ENCODE measurements around the gene FUZ.

The FUZ gene

DNA sequence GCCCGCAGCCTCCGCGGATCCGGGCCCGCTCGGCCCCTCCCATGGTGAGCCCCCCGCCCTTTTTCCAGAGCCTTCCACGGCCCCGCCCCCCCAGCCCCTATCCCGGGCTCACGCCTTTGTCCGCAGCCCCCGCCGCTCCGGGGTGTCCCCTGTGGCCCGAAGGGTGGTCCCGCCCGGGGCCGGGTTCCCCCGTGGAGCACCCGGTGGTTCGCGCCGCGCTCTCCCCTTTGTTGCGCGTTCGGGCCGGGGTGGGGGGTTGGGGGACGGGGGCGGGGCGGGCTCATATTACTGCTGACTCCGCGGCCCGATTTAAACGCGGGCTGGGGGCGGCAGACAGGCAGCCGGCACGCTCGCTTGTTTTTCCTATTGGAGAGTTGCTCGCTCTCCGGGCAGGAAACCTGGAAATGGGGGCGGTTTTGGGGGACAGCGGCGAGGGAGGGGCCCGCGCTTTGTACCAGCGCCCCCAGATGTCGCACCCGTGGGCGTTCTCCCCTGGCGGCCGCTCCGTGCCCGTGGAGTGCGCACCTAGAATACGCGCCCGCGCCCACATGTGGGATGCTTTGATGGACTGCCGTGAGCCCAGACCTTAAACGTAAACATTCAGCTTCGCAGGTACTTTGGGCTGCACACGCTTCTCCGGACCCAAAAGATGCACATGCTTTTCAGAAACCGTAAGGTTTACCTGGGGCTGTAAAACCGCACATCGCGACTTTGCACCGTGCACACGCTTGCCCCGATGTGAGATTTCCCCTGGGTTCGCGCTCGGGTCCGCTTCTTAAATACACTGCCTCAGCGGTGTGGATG lies 38.6 kb upstream of the FUZ start:
- DNase-seq (ENCODE audit: low read depth) = no peak

DNA sequence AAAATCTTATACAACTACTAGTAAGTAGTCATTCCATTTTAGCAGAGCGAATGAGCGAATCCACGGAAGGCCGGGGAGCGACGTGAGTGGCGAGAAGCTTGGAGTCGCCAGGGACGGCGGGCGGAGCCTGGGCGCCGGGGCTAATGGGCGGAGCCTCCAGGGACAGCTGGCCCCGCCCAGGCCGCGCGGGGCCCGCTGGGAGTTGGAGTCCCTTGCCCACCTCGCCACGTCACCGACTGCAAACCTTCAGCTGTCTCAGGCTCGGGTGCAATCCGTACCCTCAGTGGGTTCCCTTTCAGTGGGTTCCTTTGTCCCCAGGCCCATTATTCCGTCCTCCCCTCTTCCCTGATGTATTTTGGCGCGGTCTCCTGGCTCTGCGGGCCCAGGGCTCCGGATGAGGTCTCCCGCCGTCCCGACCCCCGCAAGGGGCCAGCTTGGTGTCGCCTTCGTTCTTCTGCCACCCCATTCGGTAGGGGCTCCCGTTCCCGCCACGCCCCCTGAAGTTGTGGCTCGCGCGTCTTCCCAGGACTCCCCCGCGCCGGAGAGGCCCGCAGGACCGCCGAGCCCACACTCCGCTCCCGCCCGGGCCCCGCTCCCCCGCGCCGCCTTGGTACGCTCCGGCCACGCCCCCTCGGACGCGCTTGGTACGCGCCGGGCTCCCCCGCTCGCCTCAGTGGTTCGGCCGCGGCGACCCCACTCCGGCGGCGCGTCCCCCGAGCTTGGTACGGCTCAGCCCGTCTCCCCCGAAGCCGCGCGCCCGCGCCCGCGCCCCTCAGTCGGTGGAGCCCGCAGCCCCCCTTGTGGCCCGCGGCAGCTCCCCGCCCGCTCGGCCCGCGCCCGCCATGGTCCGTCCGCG lies 37.6 kb upstream of the FUZ start, which contains the start of gene PTOV1:
PTOV1 (plus strand) TSS at position 673 of the 856 bp plus-strand sequence.
- peak; percentile 69 for DNase-seq (ENCODE audit: low read depth)

DNA sequence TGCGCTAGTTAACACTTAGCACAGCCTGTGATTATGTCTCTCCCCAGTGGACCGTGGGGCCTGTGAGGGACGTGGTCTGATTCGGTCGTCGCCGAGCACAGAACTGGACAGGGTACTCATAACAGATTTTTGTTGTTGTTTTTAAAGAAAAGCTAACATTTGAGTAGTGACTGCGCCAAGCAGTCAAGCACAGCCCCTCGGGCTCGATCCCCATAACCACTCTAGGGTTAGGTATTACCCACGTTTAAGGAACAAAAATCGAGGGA lies 37.1 kb upstream of the FUZ start:
- DNase-seq (ENCODE audit: low read depth) = no peak

DNA sequence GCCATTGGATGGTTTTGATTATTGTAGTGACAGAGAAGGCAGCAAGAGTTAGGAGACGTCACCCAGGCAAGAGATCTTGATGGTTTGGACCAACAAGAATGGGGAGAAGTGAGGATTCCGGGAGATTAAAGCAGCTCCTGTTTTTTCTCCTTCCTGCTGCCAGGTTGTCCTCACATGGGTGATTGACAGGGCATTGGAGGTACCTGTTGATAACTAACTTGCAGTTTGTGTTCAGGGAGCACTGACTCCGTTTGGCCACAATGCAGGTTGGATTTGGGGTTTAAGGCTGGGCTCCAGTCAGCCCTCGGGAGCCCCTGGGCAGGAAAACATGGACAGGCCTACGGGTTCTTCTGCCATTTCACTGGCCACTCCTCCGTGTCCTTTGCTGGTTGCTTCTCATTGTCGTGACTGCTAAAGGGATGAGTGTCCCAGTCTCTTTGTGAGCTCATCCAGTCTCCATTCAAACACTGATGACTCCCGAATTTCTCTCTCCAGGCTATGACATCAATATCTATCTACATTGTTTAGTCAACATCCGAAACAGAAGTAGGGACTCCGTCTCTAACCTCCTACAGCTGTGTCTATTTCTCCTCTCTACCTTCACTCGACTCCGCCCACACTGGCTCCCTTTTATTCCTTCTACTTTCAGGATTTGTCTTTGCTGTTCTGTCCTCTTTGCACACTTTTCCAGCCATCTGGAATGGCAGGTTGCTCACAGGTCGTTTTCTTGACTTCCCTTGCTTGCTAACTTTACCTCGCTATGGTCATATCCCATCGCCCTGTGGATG lies 36.5 kb upstream of the FUZ start:
- DNase-seq (ENCODE audit: low read depth) = no peak

DNA sequence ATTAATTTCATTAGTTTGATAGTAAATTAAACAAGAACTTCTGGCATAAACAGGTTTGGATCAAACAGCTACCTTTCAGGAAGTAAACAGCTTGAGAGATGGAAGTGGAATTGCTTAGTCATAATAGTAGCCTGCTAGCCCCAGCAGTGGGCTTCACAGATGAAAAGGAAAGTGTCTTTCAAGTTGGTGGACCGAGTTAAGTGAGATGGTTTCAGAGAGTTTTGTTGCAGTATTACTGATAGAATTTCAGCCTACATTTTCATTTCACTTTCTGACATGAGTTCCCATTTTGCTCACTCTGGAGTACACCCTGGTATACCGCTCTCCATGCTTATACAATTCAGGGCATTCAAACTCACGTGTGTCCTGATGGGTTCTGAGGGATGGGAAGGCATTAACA lies 35.8 kb upstream of the FUZ start:
- no peak for DNase-seq (ENCODE audit: low read depth)

DNA sequence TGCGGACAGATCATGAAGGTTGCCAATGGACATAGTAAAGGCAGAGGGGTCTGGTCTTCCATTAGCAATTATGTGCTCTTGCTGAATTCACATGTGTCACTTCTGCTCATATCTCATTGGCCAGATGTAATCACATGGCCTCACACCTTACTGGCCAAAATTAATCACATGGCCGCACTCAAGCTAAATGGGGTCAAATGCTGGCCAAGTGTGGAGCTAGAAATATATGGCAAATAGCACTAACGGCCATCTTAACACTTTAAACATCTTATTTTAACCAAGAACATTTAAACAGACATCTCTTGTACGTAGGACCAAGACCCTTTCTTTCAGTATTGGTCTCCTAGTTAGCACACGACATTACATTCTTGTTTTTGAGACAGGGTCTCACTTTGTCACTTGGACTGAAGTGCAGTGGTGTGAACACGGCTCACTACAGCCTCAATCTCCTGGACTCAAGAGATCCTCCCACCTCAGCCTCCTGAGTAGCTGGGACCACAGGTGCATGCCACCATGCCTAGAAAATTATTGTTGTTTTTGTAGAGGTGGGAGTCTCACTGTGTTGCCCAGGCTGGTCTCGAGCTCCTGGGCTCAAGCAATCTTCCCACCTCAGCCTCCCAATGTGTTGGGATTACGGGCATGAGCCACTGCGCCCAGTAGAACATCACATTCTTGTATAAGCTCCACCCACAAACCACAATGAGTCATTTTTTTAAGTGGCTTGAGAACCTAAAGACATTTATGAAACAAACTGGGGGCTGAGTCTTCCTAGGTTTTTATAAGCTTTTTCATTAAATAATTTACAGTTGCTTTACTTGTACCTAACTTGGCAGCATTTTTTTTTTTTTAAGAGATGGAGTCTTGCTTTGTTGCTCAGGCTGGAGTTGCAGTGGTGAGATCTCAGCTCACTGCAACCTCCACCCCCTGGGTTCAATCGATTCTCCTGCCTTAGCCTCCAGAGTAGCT lies 34.9 kb upstream of the FUZ start:
- no peak for DNase-seq (ENCODE audit: low read depth)

DNA sequence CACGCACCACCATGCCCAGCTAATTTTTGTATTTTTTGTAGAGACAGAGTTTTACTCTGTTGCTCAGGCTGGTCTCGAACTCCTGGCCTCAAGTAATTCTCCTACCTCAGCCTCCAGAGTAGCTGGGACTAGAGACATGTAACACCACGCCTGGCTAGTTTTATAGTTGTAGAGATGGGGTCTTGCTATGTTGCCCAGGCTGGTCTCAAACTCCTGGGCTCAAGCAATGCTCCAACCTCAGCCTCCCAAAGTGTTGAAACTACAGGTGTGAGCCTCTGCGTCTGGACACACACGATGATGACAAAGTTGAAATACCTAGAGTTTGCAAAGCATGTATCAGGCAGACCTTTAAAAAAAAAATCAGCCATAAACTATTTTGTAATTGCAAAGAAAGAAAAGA lies 33.3 kb upstream of the FUZ start:
- DNase-seq (ENCODE audit: low read depth) = no peak

DNA sequence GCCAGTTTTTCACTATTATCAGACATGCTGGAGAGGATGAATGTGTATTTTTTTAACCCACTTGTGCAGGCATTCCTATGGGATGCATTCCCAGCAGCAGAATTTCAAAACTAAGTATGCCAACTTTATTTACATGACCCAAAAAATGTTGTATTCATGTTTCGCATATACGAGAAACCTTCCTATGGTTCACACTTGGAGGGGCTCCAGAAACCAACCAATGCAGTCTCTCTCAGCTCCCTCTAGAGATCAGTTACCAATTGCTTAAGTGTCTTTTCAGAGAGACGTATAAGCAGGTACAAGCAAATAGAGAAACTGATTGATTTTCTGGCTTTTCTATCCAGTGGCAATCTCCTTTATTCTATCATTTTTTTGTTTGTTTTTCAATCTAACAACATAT lies 32.3 kb upstream of the FUZ start:
- no peak for DNase-seq (ENCODE audit: low read depth)

DNA sequence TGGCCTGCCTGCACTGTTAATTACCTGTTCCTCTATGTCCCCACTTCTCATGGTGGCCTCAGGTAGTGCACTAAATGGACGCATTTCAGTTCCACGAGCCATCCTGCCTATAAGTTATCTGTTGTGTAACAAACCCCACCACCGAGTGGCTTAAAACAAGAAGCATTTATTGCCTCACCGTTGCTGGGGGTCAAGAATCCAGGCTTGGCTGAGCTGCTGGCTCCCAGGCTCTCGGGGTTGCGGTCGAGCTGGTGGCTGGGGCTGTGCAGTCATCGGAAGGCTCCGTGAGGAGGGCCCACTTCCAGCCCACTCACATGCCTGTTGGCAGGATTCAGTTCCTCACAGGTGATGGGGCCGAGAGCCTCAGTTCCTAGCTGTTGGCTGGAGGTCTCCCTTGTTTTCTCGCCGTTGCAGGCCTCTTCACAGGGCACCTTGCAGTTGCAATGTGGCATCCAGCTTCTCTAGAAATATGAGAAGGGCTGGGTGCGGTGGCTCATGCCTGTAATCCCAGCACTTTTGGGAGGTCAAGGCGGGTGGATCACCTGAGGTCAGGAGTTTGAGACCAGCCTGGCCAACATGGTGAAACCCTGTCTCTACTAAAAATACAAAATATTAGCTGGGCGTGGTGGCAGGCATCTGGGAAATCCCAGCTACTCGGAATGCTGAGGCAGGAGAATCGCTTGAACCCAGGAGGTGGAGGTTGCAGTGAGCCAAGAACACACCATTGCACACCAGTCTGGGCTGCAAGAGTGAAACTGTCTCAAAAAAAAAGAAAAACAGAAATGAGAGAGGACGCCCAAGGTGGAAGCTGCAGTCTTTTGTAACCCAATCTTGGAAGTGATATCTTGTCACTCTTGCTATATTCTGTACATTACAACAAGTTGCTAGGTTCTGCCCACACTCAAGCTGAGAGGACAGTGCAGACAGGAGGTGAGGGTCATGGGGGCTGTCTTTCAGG lies 31.3 kb upstream of the FUZ start:
- no peak for DNase-seq (ENCODE audit: low read depth)

DNA sequence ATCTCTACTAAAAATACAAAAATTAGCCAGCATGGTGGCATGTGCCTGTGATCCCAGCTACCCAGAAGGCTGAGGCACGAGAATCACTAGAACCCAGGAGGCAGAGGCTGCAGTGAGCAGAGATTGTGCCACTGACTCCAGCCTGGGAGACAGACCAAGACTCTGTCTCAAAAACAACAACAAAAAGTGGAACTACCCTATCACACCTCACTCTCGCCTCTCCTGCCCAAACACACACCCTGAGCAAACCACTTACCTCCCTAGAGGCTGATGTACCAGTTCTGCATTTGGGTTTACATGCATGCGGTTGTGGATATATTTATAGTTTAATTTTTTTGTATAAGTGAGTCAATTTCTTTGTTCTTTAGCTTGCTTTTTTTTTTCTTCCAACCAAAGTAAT lies 30.2 kb upstream of the FUZ start:
- DNase-seq (ENCODE audit: low read depth) = no peak

DNA sequence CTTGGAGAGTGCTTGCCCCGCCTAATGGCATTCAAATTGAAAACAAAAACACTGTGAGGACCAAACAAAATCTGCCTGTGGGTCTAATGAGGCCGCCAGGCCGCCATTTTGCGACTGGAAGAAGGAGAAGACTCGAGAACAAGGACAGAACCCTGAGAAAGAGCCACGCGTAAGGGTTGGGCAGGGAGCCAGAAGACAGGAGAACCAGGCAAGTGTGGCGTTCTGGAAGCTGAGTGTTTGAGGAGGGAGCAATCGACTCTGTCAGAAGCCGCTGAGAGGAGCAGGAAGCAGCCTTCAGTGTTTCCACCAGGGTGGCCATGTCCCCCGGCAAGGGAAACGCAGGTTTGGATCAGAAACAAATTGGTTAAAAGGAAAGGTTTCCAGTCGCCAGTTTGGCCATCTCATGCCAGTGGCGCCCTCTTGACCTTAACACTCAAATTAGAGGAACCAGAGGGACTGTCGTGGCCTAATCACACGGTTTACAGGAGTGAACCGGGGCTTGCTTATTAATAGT lies 27.7 kb upstream of the FUZ start:
- no peak for DNase-seq (ENCODE audit: low read depth)

DNA sequence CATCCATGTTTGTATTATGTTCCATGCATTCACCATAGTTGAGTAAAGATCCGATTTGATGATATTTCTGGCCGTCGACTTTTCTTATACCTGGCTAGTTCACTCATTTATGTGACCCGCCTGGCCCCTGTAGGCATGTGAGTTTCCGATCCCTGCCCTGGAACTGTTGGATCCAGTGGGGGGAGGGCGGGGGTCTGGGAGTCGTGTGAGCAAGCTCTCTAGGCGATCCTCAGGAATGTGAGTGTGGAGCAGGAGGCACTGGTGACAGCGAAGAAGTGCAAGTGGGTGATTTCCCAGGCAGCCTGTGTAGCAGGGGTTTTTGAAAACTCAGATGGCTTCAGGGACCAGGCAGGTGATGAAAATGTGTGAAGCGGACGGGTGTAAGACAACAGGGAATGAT lies 27.2 kb upstream of the FUZ start:
- no peak for DNase-seq (ENCODE audit: low read depth)

DNA sequence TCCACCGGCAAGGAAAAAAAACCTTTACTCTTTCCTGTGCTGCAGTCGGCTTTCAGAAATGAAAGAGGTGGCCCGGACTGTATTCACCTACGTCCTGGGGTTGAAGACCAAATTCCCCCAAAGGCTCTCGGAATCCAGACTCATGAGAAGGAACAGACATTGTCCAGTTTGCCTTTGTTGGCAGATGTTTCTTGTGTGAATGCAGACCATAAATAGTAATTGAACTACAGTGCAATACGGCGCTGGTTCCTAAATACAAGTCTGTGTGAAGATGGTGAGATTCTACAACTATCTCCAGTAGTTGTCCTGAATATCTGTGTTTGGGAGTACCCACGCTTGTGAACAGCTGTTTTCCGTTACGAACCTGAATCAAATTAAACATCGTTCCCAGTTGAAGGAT lies 26.6 kb upstream of the FUZ start:
- DNase-seq (ENCODE audit: low read depth) = no peak

DNA sequence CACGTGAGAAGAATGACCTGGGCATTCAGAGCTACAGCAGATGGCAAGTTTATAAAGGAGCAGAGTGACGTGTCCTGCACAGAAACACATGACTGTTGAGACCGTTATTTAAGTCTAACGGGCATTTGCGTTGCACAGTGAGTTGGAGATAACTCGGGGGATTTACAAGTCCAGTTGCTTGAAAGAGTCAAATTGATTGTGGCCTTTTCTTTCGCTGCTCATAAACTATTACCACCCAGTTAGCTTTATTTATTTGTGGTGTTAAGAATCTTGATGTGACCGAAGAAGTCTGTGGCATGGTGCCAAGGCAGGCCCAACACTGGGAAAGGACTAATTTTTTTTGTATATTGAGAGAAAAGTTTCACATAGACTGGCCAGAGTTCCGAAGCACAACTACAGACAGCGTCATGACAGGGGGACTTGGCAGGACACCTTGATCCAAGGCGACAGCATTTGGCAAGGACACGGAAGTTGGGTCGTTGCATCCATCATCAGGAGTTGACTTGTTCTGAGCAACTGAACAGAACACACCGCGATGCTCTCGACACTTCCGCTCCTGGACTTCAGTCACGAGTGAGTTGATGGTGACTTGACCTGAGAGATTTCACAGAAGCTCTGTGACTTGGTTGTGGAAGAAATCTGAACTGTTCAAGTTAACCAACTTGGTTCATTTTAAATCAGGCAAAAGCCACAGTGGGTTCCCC lies 25.9 kb upstream of the FUZ start:
- no peak for DNase-seq (ENCODE audit: low read depth)

DNA sequence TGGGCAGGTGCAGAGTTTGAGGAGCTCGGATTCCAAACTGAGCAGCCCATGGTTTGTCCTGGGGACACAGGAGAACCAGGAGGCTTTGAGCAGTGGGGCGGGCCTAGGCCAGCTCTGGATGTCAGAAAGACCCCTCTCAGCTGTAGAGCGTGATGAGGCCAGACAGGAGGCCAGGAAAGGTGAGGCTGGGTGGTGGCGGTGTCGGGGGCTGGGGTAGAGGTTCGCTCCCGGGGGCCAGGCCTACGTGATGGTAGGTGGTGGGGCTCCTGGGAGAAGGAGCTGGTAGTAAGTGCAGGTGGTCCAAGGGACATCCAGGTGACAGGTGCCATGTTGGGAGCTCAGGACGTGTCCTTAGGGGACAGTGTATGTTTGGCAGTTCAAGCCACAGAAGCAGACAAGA lies 24.3 kb upstream of the FUZ start:
- DNase-seq (ENCODE audit: low read depth) = no peak

DNA sequence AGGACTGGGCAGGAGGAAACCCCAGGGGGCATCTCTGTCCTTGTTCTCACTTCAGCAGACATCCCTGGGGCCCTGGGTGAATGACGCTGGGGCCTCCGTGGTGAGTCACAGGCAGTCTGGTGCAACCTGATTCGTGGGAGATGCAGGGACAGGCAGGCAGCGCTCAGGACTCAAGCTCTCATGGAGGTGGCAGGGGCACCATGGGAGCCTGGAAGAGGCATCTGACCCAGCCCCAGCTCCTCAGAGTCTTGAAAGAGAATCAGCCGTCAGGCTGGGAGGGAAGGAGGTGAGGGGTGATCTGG lies 23.9 kb upstream of the FUZ start:
- DNase-seq (ENCODE audit: low read depth) = no peak

DNA sequence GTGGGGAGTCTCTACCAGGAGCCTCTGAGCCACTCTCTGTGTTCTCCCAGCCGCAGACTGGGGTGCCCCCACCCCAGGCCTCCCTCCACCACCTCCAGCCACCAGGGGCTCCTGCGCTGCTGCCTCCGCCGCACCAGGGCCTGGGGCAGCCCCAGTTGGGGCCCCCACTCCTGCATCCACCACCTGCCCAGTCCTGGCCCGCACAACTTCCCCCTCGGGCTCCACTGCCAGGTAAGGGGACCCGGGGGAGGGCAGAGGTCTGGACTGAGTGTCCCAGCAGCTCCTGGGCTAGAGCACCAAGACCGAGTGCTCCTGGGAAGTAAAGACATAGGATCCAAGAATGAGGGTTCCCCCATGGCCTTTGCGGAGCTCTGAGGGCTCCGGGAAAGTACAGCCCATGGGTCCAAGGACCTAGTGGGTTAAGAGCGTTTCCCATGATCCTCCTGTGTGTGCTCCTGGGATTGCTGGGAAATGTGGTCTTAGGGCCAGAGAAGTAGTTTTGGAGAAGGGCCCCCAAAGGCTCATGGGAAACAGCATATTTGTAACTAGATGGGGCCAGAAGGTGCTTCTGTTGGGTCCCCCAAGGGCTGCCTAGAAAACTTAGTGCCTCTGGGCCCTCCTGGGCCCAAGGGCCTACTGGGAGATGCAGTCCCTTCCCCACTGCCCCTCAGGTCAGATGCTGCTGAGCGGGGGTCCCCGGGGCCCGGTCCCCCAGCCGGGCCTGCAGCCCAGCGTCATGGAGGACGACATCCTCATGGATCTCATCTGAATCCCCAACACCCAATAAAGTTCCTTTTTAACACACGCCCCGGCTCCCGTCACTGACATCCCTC lies 23.3 kb upstream of the FUZ start:
- DNase-seq (ENCODE audit: low read depth) = no peak

DNA sequence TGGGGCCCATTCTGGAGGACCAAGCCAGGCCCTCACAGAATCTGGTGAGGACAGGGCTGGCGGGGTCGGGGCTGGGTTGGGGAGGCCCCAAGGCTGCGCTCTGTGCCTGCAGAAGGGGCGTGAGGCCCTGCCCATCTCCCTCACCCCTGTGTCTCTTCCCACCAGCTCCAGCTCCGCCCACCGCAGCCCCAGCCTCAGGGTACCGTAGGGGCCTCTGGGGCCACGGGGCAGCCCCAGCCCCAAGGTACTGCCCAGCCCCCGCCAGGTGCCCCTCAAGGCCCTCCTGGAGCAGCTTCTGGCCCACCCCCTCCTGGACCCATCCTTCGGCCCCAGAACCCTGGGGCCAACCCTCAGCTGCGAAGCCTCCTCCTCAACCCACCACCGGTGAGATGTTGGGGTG lies 22.5 kb upstream of the FUZ start:
- no peak for DNase-seq (ENCODE audit: low read depth)

DNA sequence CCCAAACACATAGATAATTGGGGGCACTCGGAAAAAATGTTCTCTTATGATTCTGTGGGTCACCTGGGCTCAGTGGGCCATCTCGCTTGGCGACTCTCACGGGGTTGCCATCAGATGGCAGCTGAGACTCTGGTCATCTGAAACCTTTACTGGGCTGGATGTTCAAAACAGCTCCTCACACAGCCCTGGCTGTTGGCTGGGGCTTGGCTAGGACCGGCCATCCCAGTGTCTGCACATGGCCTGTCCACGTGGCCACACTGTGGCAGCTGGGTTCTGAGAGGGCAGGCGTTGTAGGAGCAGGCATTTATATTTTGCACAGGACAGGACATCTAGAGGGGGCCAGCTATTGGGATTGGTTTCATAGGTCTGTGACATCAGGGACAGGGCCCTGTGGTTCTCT lies 20.5 kb upstream of the FUZ start:
- DNase-seq (ENCODE audit: low read depth) = no peak

Data from stimulated activated CD8-positive, alpha-beta memory T cell treated with anti-CD3 and anti-CD28 coated beads, Interleukin-7, amount 100 ng/mL, for 24 hours (primary cell).